Thyroid gland (tissue), 4 donors: ENCODE results near the gene POU4F1.

Experiments
- CTCF ChIP-seq, 6 experiments: fragments of 200-600 bp in 3 of 6; fragments of 450-650 bp in 3 of 6; sonication (generic) in 3 of 6; IDR thresholded peaks; one replicate each; pipeline ENCODE4 v1.5.1; 2016 to 2019; ENCODE audit warnings: antibody characterized with exemption in 6 of 6, mild to moderate bottlenecking in 2 of 6, inconsistent platforms in 1 of 6, moderate library complexity in 1 of 6
- POLR2A ChIP-seq, 2 donors: fragments of 450-650 bp; IDR thresholded peaks; one replicate each; pipeline ENCODE4 v1.6.1; 2017; ENCODE audit warnings: antibody characterized with exemption in 2 of 2, mild to moderate bottlenecking in 2 of 2, moderate library complexity in 1 of 2

GRCh38 chr13:78594456-78594975 is 8.8 kb downstream of the POU4F1 start:
- no peak for TF ChIP-seq CTCF (IDR thresholded peaks at IDR 0.05)
- TF ChIP-seq POLR2A (IDR thresholded peaks at IDR 0.05) = no peak
